Umbilical cord (tissue), 2 donors: ENCODE data around the gene SLC6A3. TPM values are rescaled to one million over a fixed set of nuclear protein-coding genes. Genes with fewer than 3 reads are reported as not detected.
"Not testable (repeated sequence)": the region's sequence is repeated elsewhere in the genome, so short reads cannot be mapped to it uniquely, and the experiment has no call there.

Experiments used
- DNase-seq: peaks from one replicate; pipeline ENCODE4 v3.0.0-alpha.2; 2015; ENCODE audit warnings: low spot score
- total RNA-seq: library from RNA; depleted of rRNA; stranded (reverse); fragments of >200 nt; gene quantifications from one replicate; pipeline ENCODE4 v1.2.3, GENCODE V29; 2014; ENCODE audit warnings: low replicate concordance; ENCODE audit not compliant: insufficient read depth

Gene SLC6A3
- total RNA-seq, 1 donor from 2014 or later, result 0.96 TPM

GRCh38 chr5:1465117-1465516 is 19.9 kb upstream of the SLC6A3 start:
- no peak for DNase-seq

- DNase-seq, result no peak
These were observed 19.3 kb upstream of the SLC6A3 start for GRCh38 chr5:1464511-1464910.

- DNase-seq, result no peak
These were observed 18.8 kb upstream of the SLC6A3 start for GRCh38 chr5:1464096-1464446.

- no peak for DNase-seq
These were observed 18.3 kb upstream of the SLC6A3 start for GRCh38 chr5:1463326-1464095.

GRCh38 chr5:1462358-1462757 is 17.1 kb upstream of the SLC6A3 start:
- DNase-seq, result no peak

GRCh38 chr5:1461396-1461795 is 16.2 kb upstream of the SLC6A3 start:
- DNase-seq, result no peak

- no peak for DNase-seq
These were observed 14.9 kb upstream of the SLC6A3 start for GRCh38 chr5:1460054-1460682.

- DNase-seq, result not testable (repeated sequence)
These were observed 14.2 kb upstream of the SLC6A3 start for GRCh38 chr5:1459435-1459834.

- not testable (repeated sequence) for DNase-seq
These were observed 11.1 kb upstream of the SLC6A3 start for GRCh38 chr5:1456110-1456881.

GRCh38 chr5:1453613-1454012 is 8.4 kb upstream of the SLC6A3 start:
- DNase-seq, result no peak

- no peak for DNase-seq
These were observed 3.9 kb upstream of the SLC6A3 start for GRCh38 chr5:1449081-1449630.

GRCh38 chr5:1448511-1449011 is 3.3 kb upstream of the SLC6A3 start:
- no peak for DNase-seq

GRCh38 chr5:1447671-1448361 is 2.6 kb upstream of the SLC6A3 start:
- no peak for DNase-seq

- DNase-seq, result no peak
These were observed 1.5 kb upstream of the SLC6A3 start for GRCh38 chr5:1446602-1447343.

GRCh38 chr5:1445689-1446601 is 705 bp upstream of the SLC6A3 start:
- no peak for DNase-seq

GRCh38 chr5:1444361-1445189 is 665 bp downstream of the SLC6A3 start:
- no peak for DNase-seq

- DNase-seq, result no peak
These were observed 1.3 kb downstream of the SLC6A3 start for GRCh38 chr5:1443991-1444360.

GRCh38 chr5:1443171-1443570 is 2.1 kb downstream of the SLC6A3 start:
- no peak for DNase-seq
